ENCODE measurements around the gene CHD6.

CHD6 gene

DNA sequence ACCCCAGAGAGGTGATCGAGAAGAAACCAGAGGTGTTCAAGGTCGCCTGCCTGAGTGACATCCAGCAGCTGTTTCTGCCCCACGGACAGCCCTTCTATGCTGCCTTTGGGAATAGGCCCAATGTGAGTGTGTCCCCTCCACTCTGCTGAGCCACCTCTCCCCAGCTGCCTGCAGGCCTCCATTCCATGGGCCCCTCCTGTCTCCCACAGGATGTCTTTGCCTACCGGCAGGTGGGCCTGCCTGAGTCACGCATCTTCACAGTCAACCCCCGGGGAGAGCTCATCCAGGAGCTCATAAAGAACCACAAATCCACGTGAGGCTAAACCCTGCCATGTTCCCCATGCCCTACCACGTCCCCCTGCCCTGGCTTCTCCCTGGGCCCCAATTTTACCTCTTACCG, 259.9 kb downstream of the CHD6 start:
- DNase-seq (ENCODE audit: low read depth in 3 of 3, low spot score in 1 of 3): no peak

- no peak for DNase-seq (ENCODE audit: low read depth in 3 of 3, low spot score in 1 of 3)
Observed at GRCh38 chr20:41357424-41358163, 260.6 kb downstream of the CHD6 start.

DNA sequence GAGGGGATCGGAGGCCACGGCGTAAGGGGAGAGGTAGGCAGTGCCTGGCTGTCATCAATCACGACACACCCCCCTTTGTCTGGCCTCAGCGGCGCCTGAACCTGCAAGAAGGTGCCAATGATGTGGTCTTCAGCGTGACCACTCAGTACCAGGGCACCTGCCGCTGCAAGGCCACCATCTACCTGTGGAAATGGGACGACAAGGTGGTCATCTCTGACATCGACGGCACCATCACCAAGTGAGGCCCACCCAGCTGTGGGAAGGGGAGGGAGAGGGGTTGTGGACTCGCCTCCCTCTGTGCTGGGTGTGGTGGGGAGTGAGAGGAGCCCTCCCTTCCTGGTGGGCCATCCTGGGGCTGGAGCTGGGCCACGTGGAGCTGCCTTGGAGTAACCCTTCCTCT, 261.2 kb downstream of the CHD6 start:
- no peak for DNase-seq (ENCODE audit: low read depth in 3 of 3, low spot score in 1 of 3)

DNA sequence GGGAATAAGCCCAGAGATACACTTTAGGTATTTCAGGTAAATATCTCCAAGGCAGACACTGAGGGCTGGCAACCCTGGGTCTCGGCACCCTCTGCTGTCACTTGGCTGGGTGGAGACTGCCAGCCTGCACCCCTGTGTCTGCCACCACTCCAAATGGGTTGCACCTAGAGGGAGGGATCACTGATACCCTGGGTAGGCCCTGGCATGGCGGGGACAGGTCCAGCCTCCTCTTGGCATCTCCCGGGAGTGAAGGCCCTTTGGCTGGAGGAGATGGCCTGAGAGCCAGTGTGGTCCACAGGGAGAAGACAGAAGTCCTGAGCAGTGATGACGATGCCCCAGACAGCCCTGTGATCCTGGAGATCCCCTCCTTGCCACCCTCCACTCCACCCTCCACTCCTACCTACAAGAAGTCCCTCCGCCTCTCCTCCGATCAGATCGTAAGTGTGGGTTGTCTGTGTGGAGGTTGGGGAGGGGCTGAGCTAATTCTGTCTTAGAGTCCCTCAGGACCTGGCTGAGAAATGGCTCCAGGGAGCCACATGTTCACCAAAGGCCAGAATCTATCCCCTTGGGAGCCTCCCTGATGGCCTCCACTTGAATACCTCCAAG, 262.5 kb downstream of the CHD6 start:
- no peak for DNase-seq (ENCODE audit: low read depth in 3 of 3, low spot score in 1 of 3)

- DNase-seq (ENCODE audit: low read depth in 3 of 3, low spot score in 1 of 3): no peak
Observed at GRCh38 chr20:41355192-41355591, 263.0 kb downstream of the CHD6 start.

DNA sequence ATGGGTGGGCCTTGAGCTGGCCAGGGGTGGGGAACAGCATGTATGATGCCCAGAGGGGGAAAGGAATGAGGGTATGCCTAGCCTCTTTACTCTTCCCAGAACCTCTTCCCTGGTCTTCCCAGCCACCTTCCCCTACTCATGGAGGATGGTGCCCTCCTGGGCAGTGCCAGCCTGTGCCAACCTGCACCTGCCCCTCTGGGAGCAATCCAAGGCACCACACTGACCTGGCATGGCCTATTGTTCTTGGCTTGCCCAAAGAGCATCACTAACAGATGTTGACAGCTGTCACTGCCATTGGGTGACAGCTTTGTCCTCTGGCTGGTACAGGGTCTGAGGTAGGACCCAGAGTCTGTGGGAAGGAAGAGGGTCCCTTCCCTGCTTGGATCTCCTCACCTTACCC, 264.6 kb downstream of the CHD6 start:
- DNase-seq (ENCODE audit: low read depth in 3 of 3, low spot score in 1 of 3): no peak

GRCh38 chr20:41352666-41353065, 265.5 kb downstream of the CHD6 start:
- DNase-seq (ENCODE audit: low read depth in 3 of 3, low spot score in 1 of 3): no peak

DNA sequence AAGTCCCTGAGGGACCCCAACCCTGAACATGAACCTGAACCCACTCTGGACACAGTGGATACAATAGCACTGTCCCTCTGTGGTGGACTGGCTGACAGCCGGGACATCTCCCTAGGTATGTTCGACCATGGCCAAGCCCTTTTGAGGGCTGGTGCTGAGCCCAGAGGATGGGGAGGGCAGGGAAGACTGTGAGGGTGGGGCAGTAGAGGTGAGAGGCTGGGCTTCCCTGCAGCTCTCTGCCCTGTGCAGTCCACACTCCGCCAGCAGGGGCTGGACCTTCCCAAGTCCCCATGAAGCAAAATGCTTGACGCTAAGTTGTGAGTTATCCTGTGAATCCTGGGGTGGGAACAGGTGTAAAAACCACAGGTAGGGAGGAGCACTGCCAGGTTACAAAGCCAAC, 266.1 kb downstream of the CHD6 start:
- no peak for DNase-seq (ENCODE audit: low read depth in 3 of 3, low spot score in 1 of 3)
